Measurements from ENCODE around the gene PRR9.

The PRR9 gene

GRCh38 chr1:153262462-153263157 lies 45.2 kb downstream of the PRR9 start:
- DNase-seq (ENCODE audit: low read depth in 3 of 3, low spot score in 1 of 3), result no peak

- no peak for DNase-seq (ENCODE audit: low read depth in 3 of 3, low spot score in 1 of 3)
Observed at GRCh38 chr1:153265457-153265856, 48.1 kb downstream of the PRR9 start.

Measured in stimulated activated CD4-positive, alpha-beta T cell treated with anti-CD3 and anti-CD28 coated beads, TNF-alpha, amount 100 ng/mL, for 1 hour (primary cell).